NOMO-1 treated with DMSO at 0.1 percent for 48 hours (cell line): ENCODE measurements around the gene FZD8.

Source experiments
- DNase-seq: peaks from one replicate; lab custom pipeline; 2025; ENCODE audit not compliant: unreplicated experiment; lab: John Stamatoyannopoulos, UW

Gene FZD8

GRCh38 chr10:35606430-35606829, 35.7 kb downstream of the FZD8 start:
- DNase-seq: no peak

- no peak for DNase-seq
Measured at GRCh38 chr10:35605191-35605590, 36.9 kb downstream of the FZD8 start, which contains the start of gene GJD4. TSS of gene GJD4 (plus strand) at chr10:35605341. CDS start at chr10:35605568, 227 bp downstream.

GRCh38 chr10:35600193-35600592, 41.9 kb downstream of the FZD8 start:
- no peak for DNase-seq

- no peak for DNase-seq
Measured at GRCh38 chr10:35598379-35598778, 43.7 kb downstream of the FZD8 start.

- no peak for DNase-seq
Measured at GRCh38 chr10:35595106-35595505, 47.0 kb downstream of the FZD8 start.

- DNase-seq: no peak
Measured at GRCh38 chr10:35594115-35595079, 47.7 kb downstream of the FZD8 start.

- DNase-seq: no peak
Measured at GRCh38 chr10:35592441-35592840, 49.7 kb downstream of the FZD8 start.

GRCh38 chr10:35588836-35589235, 53.3 kb downstream of the FZD8 start:
- no peak for DNase-seq
